ENCODE measurements around the gene LRRC10. TPM values are rescaled to one million over a fixed set of nuclear protein-coding genes. Genes with fewer than 3 reads are reported as not detected.

Gene LRRC10, protein sequence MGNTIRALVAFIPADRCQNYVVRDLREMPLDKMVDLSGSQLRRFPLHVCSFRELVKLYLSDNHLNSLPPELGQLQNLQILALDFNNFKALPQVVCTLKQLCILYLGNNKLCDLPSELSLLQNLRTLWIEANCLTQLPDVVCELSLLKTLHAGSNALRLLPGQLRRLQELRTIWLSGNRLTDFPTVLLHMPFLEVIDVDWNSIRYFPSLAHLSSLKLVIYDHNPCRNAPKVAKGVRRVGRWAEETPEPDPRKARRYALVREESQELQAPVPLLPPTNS
- not detected for total RNA-seq
- polyA plus RNA-seq (ENCODE audit: insufficient read length in 6 of 6), result under 1 TPM in 2 of 6 donors, not detected in 4; 0.09 to 0.14 TPM
- long read RNA-seq, donor 1, result 0 reads
- long read RNA-seq, donor 2, result 0 reads
- long read RNA-seq, donor 3, result 0 reads
- long read RNA-seq, donor 4, result 0 reads
- long read RNA-seq, donor 5, result 0 reads
- long read RNA-seq, donor 6, result 0 reads
- long read RNA-seq, donor 7, result 0 reads
- long read RNA-seq, donor 8, result 0 reads
- long read RNA-seq, donor 9, result 0 reads
- long read RNA-seq, donor 10, result 0 reads
- long read RNA-seq, donor 11, partial matches to known transcripts, result 0 of 1 reads
- long read RNA-seq, donor 11, other reads (novel, unspliced or antisense), result 0 of 1 reads
- long read RNA-seq, donor 12, result 0 reads

DNA sequence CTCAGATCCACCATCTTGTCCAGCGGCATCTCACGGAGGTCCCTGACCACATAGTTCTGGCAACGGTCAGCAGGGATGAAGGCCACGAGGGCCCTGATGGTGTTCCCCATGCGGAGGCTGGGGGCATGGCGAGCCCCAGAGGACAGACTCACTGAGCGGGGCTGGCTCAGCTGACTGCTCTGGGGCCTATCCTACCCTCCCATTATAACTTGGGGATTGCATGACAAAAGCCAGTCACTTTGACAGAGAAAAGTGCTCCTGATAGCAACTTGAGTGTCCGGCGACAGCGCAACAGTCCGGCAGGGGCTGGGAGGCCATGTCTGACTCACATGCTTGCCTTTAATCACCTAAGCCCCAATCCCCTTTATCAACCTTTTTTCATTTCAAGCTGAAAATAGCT lies at the start of gene LRRC10:
LRRC10 (minus strand) TSS at position 179 of the 400 bp plus-strand sequence; CDS start at position 110, 69 bp downstream.
- Histone ChIP-seq H3K36me3 (no peaks in the 10 kb centered on the region), H3K27me3 (no peaks in the 10 kb centered on the region), H3K9me3 (no peaks in the 10 kb centered on the region), H3K4me1 (peaks cover 0 to 6% of the 10 kb centered on the region in 2 donors), H3K27ac (no peak within 1 kb of the TSS), H3K4me3 (no peak within 1 kb of the TSS)
- TF ChIP-seq, protein P1, sequence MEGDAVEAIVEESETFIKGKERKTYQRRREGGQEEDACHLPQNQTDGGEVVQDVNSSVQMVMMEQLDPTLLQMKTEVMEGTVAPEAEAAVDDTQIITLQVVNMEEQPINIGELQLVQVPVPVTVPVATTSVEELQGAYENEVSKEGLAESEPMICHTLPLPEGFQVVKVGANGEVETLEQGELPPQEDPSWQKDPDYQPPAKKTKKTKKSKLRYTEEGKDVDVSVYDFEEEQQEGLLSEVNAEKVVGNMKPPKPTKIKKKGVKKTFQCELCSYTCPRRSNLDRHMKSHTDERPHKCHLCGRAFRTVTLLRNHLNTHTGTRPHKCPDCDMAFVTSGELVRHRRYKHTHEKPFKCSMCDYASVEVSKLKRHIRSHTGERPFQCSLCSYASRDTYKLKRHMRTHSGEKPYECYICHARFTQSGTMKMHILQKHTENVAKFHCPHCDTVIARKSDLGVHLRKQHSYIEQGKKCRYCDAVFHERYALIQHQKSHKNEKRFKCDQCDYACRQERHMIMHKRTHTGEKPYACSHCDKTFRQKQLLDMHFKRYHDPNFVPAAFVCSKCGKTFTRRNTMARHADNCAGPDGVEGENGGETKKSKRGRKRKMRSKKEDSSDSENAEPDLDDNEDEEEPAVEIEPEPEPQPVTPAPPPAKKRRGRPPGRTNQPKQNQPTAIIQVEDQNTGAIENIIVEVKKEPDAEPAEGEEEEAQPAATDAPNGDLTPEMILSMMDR (IDR thresholded peaks at IDR 0.05), result no peak
- ATAC-seq, result no peak
- intact Hi-C loops (cut with DNase I), result no loop called here
- no peak for DNase-seq

DNA sequence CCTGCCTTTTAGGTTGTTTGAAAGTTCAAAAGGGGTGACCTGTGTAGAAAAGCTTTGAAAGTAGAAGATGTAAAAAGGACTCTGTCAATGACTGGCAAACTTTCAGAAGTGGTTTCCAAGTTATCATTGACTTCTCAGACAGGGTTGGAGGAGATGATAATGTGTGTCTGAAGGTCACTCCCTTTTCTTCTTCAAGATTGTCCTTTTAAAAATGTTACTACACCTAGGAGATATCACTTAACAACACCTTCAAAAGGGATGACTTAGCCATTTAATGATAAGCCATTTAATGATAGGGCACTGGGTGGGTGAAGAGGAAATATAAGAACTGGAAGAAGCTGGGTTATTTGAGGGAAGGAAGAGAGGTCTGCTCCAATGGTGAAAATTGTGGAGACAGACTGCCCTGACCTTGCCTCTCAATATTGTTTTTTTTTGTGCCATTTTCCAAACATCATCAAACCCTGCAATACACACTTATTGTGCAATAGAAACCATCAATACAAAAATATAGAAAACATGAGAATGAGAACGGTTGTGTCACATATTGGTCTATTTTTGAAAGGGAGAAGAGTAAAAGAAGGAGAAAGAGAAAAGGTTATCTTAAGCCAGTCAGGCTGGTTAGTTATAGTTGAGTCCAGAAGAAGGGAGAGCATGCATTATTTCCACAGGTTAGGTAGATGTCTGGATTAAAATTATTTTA lies 49.6 kb upstream of the LRRC10 start:
- DNase-seq (no peak), ATAC-seq (no peak)
- Histone ChIP-seq H3K4me3 (no peak overlapping the region), H3K9me3 (no peaks in the 10 kb centered on the region), H3K27ac (no peak overlapping the region), H3K27me3 (no peaks in the 10 kb centered on the region), H3K36me3 (no peaks in the 10 kb centered on the region), H3K4me1 (no peaks in the 10 kb centered on the region)
- TF ChIP-seq, protein P1 (IDR thresholded peaks at IDR 0.05), result no peak
- intact Hi-C loops (cut with DNase I), result no loop called here

DNA sequence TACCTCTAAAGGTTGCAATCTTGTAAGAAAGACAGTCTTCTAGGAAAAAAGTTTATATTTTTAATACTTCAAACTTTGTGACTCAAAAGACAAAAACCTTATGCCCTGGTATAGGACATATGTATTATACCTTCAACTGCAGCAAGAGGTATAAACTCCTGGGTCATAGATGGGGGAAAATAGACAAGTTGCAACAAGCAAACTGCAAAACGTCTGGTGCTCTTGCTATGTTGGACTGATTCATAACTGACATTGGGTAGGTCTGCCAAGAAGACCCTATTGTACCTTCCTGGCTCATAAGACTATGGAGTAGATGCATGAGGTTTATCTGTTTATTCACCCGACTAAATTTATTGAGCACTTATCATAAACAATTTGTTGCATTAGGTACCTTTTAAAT lies 47.5 kb upstream of the LRRC10 start:
- DNase-seq (no peak), ATAC-seq (no peak)
- Histone ChIP-seq H3K4me3 (no peak overlapping the region), H3K36me3 (no peaks in the 10 kb centered on the region), H3K27ac (no peak overlapping the region), H3K9me3 (no peaks in the 10 kb centered on the region), H3K4me1 (no peaks in the 10 kb centered on the region), H3K27me3 (no peaks in the 10 kb centered on the region)
- intact Hi-C loops (cut with DNase I), result no loop called here
- TF ChIP-seq, protein P1 (IDR thresholded peaks at IDR 0.05), result no peak

DNA sequence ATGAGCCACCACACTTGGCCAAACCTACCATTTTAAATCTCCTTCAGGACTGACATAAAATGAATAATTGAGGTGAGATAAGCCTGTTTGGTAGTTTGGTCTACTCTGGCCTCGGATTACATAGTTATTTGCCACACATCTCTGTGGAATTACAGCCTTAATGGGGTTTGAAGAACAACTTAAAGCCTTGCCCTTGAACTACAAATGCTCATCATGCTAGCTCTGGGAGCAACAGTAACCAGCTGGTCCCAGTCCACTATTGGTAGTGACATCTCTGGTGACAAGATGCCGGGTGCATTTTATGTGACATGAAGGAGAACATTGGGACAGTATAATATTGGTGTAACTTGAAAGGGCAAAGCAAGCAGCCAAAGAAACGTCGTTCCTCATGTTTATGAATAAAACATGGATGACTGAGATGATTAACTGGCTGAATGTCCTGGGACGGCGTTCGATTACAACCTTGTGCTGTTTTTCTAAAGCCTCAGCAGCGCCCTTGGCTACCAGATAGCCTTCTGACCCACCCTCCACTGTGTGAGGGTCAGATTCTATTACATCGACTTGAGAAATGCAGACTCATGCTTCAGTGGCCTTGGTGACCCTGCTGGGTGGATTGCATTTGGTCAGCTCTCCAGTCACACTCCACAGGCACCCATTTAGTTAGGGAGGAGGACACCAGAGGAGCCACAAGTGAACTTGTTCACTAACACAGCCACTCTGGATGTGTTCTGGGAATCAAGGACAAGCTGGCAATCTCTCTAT lies 46.9 kb upstream of the LRRC10 start:
- Histone ChIP-seq H3K4me1 (no peaks in the 10 kb centered on the region), H3K4me3 (no peak overlapping the region), H3K36me3 (no peaks in the 10 kb centered on the region), H3K9me3 (no peaks in the 10 kb centered on the region), H3K27ac (no peak overlapping the region), H3K27me3 (no peaks in the 10 kb centered on the region)
- TF ChIP-seq, protein P1 (IDR thresholded peaks at IDR 0.05), result no peak
- no peak for DNase-seq
- no peak for ATAC-seq
- intact Hi-C loops (cut with DNase I), result no loop called here
